Hematopoietic multipotent progenitor cell treated with erythropoietin and hydrocortisone succinate and interleukin-3 and kit ligand, for 8 days (in vitro differentiated cells): ENCODE results near the gene AMBRA1.
"Not testable (repeated sequence)": the region's sequence is repeated elsewhere in the genome, so short reads cannot be mapped to it uniquely, and the experiment has no call there.

Source experiments
- DNase-seq: peaks from one replicate; pipeline ENCODE4 v3.0.0-alpha.2; 2015

Gene AMBRA1

GRCh38 chr11:46377290-46377689, 216.5 kb downstream of the AMBRA1 start:
- no peak for DNase-seq

- DNase-seq, result no peak
These were observed 217.4 kb downstream of the AMBRA1 start for GRCh38 chr11:46376258-46377050.

- no peak for DNase-seq
These were observed 218.3 kb downstream of the AMBRA1 start for GRCh38 chr11:46375392-46376101.

GRCh38 chr11:46374815-46375214, 219.0 kb downstream of the AMBRA1 start:
- DNase-seq, result no peak

GRCh38 chr11:46373787-46374740, 219.8 kb downstream of the AMBRA1 start:
- no peak for DNase-seq

GRCh38 chr11:46372501-46372900, 221.3 kb downstream of the AMBRA1 start:
- not testable (repeated sequence) for DNase-seq

- no peak for DNase-seq
These were observed 221.7 kb downstream of the AMBRA1 start for GRCh38 chr11:46372086-46372485.

- DNase-seq, result not testable (repeated sequence)
These were observed 222.6 kb downstream of the AMBRA1 start for GRCh38 chr11:46371262-46371661.

- no peak for DNase-seq
These were observed 223.6 kb downstream of the AMBRA1 start for GRCh38 chr11:46370253-46370652.

GRCh38 chr11:46369458-46370152, 224.2 kb downstream of the AMBRA1 start:
- peak; percentile 73 for DNase-seq

GRCh38 chr11:46367916-46368267, 225.9 kb downstream of the AMBRA1 start:
- DNase-seq, result no peak

GRCh38 chr11:46367244-46367915, 226.4 kb downstream of the AMBRA1 start:
- peak; percentile 62 for DNase-seq

- DNase-seq, result no peak
These were observed 227.1 kb downstream of the AMBRA1 start for GRCh38 chr11:46366661-46367161.

- DNase-seq, result no peak
These were observed 227.6 kb downstream of the AMBRA1 start for GRCh38 chr11:46366260-46366659.

GRCh38 chr11:46364791-46365190, 229.0 kb downstream of the AMBRA1 start:
- no peak for DNase-seq

- DNase-seq, result no peak
These were observed 229.8 kb downstream of the AMBRA1 start for GRCh38 chr11:46364056-46364455.

- DNase-seq, result no peak
These were observed 230.3 kb downstream of the AMBRA1 start for GRCh38 chr11:46363455-46364005.

- no peak for DNase-seq
These were observed 230.8 kb downstream of the AMBRA1 start for GRCh38 chr11:46363031-46363407.

- no peak for DNase-seq
These were observed 231.4 kb downstream of the AMBRA1 start for GRCh38 chr11:46362156-46363030.
